Measurements from ENCODE around the gene FOXP1. TPM values are rescaled to one million over a fixed set of nuclear protein-coding genes. Genes with fewer than 3 reads are reported as not detected.

FOXP1 gene
- total and polyA plus RNA-seq, 2 experiments from 2014 or later = 121 to 132 TPM

DNA sequence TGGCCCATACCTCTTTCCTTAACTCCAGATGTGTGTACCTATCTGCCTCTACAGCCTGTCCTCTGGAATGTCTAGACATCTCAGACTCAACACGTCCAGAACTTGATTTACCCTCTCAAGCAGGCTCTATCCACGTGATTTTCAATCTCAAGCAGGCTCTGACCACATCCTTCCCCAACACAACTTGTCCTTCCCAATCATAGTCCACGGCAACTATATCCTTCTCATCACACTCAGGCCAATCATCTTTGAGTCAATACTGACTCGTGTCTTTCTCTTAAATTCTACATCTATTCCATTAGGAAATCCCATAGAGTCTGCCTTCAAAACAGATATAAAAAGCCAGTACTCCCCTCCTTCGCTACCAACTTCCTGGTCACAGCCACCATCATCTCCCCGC, 70.4 kb downstream of the FOXP1 start:
- Histone ChIP-seq H3K9me3 (ENCODE audit: low read depth) (no peaks in the 10 kb centered on the region), H3K27me3 (no peaks in the 10 kb centered on the region), H3K36me3 (no peaks in the 10 kb centered on the region), H3K27ac (no peak overlapping the region), H3K4me3 (no peak overlapping the region), H3K4me1 (ENCODE audit: low read depth) (peaks cover 15% of the 10 kb centered on the region)
- TF ChIP-seq, protein P1, sequence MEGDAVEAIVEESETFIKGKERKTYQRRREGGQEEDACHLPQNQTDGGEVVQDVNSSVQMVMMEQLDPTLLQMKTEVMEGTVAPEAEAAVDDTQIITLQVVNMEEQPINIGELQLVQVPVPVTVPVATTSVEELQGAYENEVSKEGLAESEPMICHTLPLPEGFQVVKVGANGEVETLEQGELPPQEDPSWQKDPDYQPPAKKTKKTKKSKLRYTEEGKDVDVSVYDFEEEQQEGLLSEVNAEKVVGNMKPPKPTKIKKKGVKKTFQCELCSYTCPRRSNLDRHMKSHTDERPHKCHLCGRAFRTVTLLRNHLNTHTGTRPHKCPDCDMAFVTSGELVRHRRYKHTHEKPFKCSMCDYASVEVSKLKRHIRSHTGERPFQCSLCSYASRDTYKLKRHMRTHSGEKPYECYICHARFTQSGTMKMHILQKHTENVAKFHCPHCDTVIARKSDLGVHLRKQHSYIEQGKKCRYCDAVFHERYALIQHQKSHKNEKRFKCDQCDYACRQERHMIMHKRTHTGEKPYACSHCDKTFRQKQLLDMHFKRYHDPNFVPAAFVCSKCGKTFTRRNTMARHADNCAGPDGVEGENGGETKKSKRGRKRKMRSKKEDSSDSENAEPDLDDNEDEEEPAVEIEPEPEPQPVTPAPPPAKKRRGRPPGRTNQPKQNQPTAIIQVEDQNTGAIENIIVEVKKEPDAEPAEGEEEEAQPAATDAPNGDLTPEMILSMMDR (IDR thresholded peaks at IDR 0.05; ENCODE audit: low read depth, low read length) = no peak
- no peak for DNase-seq (ENCODE audit: low read depth in 1 of 2, low spot score in 1 of 2)

DNA sequence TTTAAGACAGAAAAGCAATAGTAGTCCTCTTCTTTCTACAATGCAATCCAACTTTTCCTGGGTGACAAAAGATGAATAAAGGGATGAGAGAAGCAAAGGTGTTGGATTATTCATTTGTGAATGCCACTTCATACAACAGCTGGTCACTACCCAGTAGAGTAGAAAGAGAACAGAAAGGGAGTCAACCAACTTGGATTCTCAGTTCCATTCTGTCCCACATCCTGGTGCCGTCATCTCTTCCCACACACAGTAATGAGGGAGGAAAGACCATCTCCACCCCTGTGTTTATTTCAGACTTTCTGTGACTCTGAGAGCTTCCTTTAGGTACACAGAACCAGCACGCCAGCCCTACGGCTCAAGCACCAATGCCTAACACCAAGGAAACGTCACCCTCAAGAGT, 71.0 kb downstream of the FOXP1 start:
- no peaks in the 10 kb centered on the region for H3K36me3 ChIP-seq
- no peak overlapping the region for H3K27ac ChIP-seq
- DNase-seq (ENCODE audit: low read depth in 1 of 2, low spot score in 1 of 2) = no peak
- peaks cover 15% of the 10 kb centered on the region for H3K4me1 ChIP-seq (ENCODE audit: low read depth)
- no peak overlapping the region for H3K4me3 ChIP-seq
- no peaks in the 10 kb centered on the region for H3K27me3 ChIP-seq
- TF ChIP-seq, protein P1 (IDR thresholded peaks at IDR 0.05; ENCODE audit: low read depth, low read length) = no peak
- no peaks in the 10 kb centered on the region for H3K9me3 ChIP-seq (ENCODE audit: low read depth)

DNA sequence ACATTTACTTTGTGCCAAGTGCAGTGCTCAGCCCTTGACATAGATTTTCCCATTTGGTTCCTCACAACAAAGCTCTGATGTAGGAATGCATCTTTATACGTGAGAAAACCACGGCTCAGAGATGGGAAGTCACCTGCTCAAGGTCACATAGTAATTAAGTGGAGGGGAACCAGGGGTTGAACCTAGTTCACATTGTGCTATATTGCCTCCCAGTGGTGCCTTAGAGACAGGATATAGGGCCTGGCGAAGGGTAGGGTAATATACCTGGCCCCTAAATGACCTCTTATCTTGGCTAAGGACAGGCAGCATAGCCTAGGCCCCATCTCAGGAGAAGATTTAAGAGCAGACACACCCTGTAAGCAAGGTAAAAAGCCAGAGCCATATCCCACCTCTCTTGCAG, 71.5 kb downstream of the FOXP1 start:
- TF ChIP-seq, protein P1 (IDR thresholded peaks at IDR 0.05; ENCODE audit: low read depth, low read length) = no peak
- peak in 1 of 2 donors; percentile 25 for DNase-seq (ENCODE audit: low read depth in 1 of 2, low spot score in 1 of 2)
- H3K27me3 ChIP-seq = no peaks in the 10 kb centered on the region
- no peak overlapping the region for H3K27ac ChIP-seq
- no peak overlapping the region for H3K4me3 ChIP-seq
- H3K4me1 ChIP-seq (ENCODE audit: low read depth) = peaks cover 15% of the 10 kb centered on the region
- H3K36me3 ChIP-seq = no peaks in the 10 kb centered on the region
- no peaks in the 10 kb centered on the region for H3K9me3 ChIP-seq (ENCODE audit: low read depth)

DNA sequence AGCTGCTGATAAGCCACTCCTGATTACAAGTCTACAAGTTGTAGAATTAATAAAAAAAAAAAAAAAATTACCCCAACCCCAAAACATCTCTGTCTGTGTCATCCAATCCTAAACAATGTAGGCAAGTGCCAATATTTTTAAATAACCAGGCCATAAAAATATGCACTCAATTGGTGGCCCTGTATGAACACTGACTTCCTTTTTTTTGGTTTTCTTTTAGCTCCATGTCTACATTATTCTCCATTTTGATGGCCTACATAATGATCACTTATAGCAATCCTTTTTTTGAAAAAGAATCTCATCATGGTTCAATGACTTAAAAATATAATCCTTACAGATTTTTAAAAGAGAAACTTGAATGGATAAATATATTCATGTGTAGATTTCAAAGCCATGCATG, 72.1 kb downstream of the FOXP1 start:
- no peak overlapping the region for H3K4me3 ChIP-seq
- H3K4me1 ChIP-seq (ENCODE audit: low read depth) = peaks cover 15% of the 10 kb centered on the region
- H3K27ac ChIP-seq = no peak overlapping the region

DNA sequence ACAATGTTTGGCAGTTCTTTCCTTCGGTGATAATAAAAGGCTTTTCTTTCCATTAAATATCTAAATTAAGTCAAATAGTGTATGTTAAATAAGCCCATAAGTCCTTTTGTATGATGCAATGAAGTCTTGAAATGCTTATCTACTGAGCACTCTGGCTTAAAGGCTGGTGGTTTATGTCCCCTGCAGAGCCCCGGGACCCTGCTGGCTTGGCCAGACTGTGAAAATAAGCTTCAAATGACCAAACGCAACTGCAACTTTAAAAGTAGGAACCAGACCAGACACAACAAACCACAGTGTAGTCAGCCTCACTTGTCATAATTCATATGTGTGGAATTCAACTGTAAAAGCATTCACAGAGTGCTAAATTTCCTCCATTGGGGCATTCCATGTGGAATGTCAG, 72.5 kb downstream of the FOXP1 start:
- Histone ChIP-seq H3K4me3 (no peak overlapping the region), H3K36me3 (no peaks in the 10 kb centered on the region), H3K4me1 (ENCODE audit: low read depth) (peaks cover 15% of the 10 kb centered on the region), H3K27me3 (no peaks in the 10 kb centered on the region), H3K27ac (no peak overlapping the region), H3K9me3 (ENCODE audit: low read depth) (no peaks in the 10 kb centered on the region)
- TF ChIP-seq, protein P1 (IDR thresholded peaks at IDR 0.05; ENCODE audit: low read depth, low read length) = no peak
- DNase-seq (ENCODE audit: low read depth in 1 of 2, low spot score in 1 of 2) = peak in 1 of 2 donors; percentile 87

More for the DNA sequence above, 72.1 kb downstream of the FOXP1 start:
- no peaks in the 10 kb centered on the region for H3K27me3 ChIP-seq
- no peaks in the 10 kb centered on the region for H3K36me3 ChIP-seq
- DNase-seq (ENCODE audit: low read depth in 1 of 2, low spot score in 1 of 2) = no peak
- TF ChIP-seq, protein P1 (IDR thresholded peaks at IDR 0.05; ENCODE audit: low read depth, low read length) = no peak
- no peaks in the 10 kb centered on the region for H3K9me3 ChIP-seq (ENCODE audit: low read depth)

DNA sequence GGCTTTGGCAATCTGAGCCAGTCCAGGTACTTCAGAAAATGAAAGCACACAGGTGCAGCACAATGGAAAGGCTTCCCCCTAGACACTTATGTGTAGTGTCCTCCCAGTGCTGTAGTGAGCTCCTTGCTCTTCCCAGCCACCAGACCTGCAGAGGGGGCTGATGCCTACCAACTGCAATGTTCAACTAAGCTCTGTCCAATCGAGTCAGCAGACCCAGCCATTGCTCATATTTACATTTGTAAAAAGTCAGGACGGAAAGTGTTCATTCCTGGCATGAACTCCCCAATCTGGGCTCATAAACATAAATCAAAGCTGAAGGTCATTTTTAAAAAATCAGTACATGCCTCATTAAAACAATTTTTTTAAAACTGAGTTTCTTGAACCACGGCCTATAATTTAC, 73.0 kb downstream of the FOXP1 start:
- H3K4me3 ChIP-seq = no peak overlapping the region
- peaks cover 15% of the 10 kb centered on the region for H3K4me1 ChIP-seq (ENCODE audit: low read depth)
- H3K27me3 ChIP-seq = no peaks in the 10 kb centered on the region
- no peak overlapping the region for H3K27ac ChIP-seq
- TF ChIP-seq, protein P1 (IDR thresholded peaks at IDR 0.05; ENCODE audit: low read depth, low read length) = peak; percentile 26
- H3K9me3 ChIP-seq (ENCODE audit: low read depth) = no peaks in the 10 kb centered on the region
- DNase-seq (ENCODE audit: low read depth in 1 of 2, low spot score in 1 of 2) = peak in 1 of 2 donors; percentile 61
- H3K36me3 ChIP-seq = no peaks in the 10 kb centered on the region

All from cardiac muscle cell (in vitro differentiated cells and primary cell).